Osteocyte (in vitro differentiated cells): ENCODE results near the gene KRT7. TPM values are rescaled to one million over a fixed set of nuclear protein-coding genes. Genes with fewer than 3 reads are reported as not detected.

ENCODE experiments used
- DNase-seq: peaks from one replicate; pipeline ENCODE4 v3.0.0; 2021; ENCODE audit warnings: mixed read lengths; ENCODE audit not compliant: unreplicated experiment; ENCODE audit errors: extremely low spot score
- H3K27ac Mint-ChIP-seq: one replicate; pipeline ENCODE4 v1.8.0; 2021; ENCODE audit warnings: mild to moderate bottlenecking, mixed read lengths; ENCODE audit not compliant: unreplicated experiment
- H3K27me3 Mint-ChIP-seq: one replicate; pipeline ENCODE4 v1.8.0; 2021; ENCODE audit warnings: mixed read lengths; ENCODE audit not compliant: unreplicated experiment
- H3K36me3 Mint-ChIP-seq: one replicate; pipeline ENCODE4 v1.8.0; 2021; ENCODE audit warnings: mixed read lengths; ENCODE audit not compliant: unreplicated experiment
- H3K4me1 Mint-ChIP-seq: one replicate; pipeline ENCODE4 v1.8.0; 2021; ENCODE audit warnings: mixed read lengths; ENCODE audit not compliant: unreplicated experiment
- H3K4me3 Mint-ChIP-seq: one replicate; pipeline ENCODE4 v1.8.0; 2021; ENCODE audit warnings: mild to moderate bottlenecking, moderate library complexity, mixed read lengths; ENCODE audit not compliant: unreplicated experiment
- H3K9me3 Mint-ChIP-seq: one replicate; pipeline ENCODE4 v1.8.0; 2021; ENCODE audit warnings: mixed read lengths; ENCODE audit not compliant: unreplicated experiment
- total RNA-seq: library from RNA; stranded (reverse); gene quantifications from 2 replicates; pipeline ENCODE4 v1.2.1, GENCODE V29; 2021
- TF ChIP-seq, protein P1 (sequence below): fragments of 200-600 bp; sonication (generic); IDR thresholded peaks from 2 replicates; pipeline ENCODE4 v1.5.0; 2021; ENCODE audit warnings: antibody characterized with exemption, mild to moderate bottlenecking, moderate library complexity

Gene KRT7
- total RNA-seq, 1 donor from 2014 or later, result 168 TPM

GRCh38 chr12:52264435-52264825, 31.4 kb downstream of the KRT7 start:
- TF ChIP-seq, protein P1, sequence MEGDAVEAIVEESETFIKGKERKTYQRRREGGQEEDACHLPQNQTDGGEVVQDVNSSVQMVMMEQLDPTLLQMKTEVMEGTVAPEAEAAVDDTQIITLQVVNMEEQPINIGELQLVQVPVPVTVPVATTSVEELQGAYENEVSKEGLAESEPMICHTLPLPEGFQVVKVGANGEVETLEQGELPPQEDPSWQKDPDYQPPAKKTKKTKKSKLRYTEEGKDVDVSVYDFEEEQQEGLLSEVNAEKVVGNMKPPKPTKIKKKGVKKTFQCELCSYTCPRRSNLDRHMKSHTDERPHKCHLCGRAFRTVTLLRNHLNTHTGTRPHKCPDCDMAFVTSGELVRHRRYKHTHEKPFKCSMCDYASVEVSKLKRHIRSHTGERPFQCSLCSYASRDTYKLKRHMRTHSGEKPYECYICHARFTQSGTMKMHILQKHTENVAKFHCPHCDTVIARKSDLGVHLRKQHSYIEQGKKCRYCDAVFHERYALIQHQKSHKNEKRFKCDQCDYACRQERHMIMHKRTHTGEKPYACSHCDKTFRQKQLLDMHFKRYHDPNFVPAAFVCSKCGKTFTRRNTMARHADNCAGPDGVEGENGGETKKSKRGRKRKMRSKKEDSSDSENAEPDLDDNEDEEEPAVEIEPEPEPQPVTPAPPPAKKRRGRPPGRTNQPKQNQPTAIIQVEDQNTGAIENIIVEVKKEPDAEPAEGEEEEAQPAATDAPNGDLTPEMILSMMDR, result no peak
- Mint-ChIP-seq H3K9me3 (no peaks in the 10 kb centered on the region), H3K4me3 (no peak overlapping the region), H3K36me3 (no peaks in the 10 kb centered on the region), H3K4me1 (peaks cover 33% of the 10 kb centered on the region), H3K27me3 (no peaks in the 10 kb centered on the region), H3K27ac (no peak overlapping the region)
- no peak for DNase-seq

- Mint-ChIP-seq H3K27me3 (peaks cover 4% of the 10 kb centered on the region), H3K4me1 (peaks cover 12% of the 10 kb centered on the region), H3K36me3 (no peaks in the 10 kb centered on the region), H3K27ac (no peak overlapping the region), H3K4me3 (no peak overlapping the region), H3K9me3 (no peaks in the 10 kb centered on the region)
- TF ChIP-seq, protein P1, result no peak
- DNase-seq, result no peak
Measured at GRCh38 chr12:52266514-52266913, 33.5 kb downstream of the KRT7 start.

DNA sequence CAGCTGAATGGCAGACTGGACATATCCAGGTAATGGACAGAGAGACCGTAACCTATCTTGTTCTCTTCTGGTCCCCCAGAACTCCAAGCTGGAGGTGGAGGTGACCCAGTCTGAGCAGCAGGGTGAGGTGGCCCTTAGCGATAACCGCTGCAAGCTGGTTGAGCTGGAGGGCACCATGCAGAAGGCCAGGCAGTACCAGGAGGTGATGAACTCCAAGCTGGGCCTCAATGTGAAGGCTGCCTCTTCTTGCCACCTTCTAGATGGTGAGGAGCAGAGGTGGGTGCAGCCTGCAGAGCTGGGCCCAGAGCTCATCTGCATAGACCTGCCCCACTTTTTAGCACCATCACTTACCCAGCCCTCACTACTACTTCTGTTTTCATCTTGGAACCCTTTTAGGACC, 34.2 kb downstream of the KRT7 start:
- no peak for DNase-seq
- TF ChIP-seq, protein P1, result no peak
- H3K27ac Mint-ChIP-seq, result no peak overlapping the region
- no peaks in the 10 kb centered on the region for H3K9me3 Mint-ChIP-seq
- peaks cover 9% of the 10 kb centered on the region for H3K27me3 Mint-ChIP-seq
- H3K36me3 Mint-ChIP-seq, result no peaks in the 10 kb centered on the region
- H3K4me3 Mint-ChIP-seq, result no peak overlapping the region
- peaks cover 7% of the 10 kb centered on the region for H3K4me1 Mint-ChIP-seq

GRCh38 chr12:52267699-52268098, 34.7 kb downstream of the KRT7 start:
- Mint-ChIP-seq H3K27me3 (peaks cover 9% of the 10 kb centered on the region), H3K36me3 (no peaks in the 10 kb centered on the region), H3K4me3 (no peak overlapping the region), H3K27ac (no peak overlapping the region), H3K4me1 (peaks cover 7% of the 10 kb centered on the region), H3K9me3 (no peaks in the 10 kb centered on the region)
- TF ChIP-seq, protein P1, result no peak
- DNase-seq, result no peak

GRCh38 chr12:52268212-52268611, 35.2 kb downstream of the KRT7 start:
- no peak for DNase-seq
- H3K36me3 Mint-ChIP-seq, result no peaks in the 10 kb centered on the region
- TF ChIP-seq, protein P1, result no peak

More at GRCh38 chr12:52268212-52268611, 35.2 kb downstream of the KRT7 start:
- Mint-ChIP-seq H3K4me1 (peaks cover 7% of the 10 kb centered on the region), H3K27ac (no peak overlapping the region), H3K4me3 (no peak overlapping the region), H3K9me3 (no peaks in the 10 kb centered on the region), H3K27me3 (peaks cover 9% of the 10 kb centered on the region)
